WERI-Rb-1 (cell line): ENCODE measurements around the gene PAPOLA.
"Not testable (repeated sequence)": the region's sequence is repeated elsewhere in the genome, so short reads cannot be mapped to it uniquely, and the experiment has no call there.

Source experiments
- DNase-seq: peaks from one replicate; pipeline ENCODE4 v3.0.0-alpha.2; 2020
- H3K27ac ChIP-seq: fragments of 250-450 bp; sonication (Bioruptor Pico); 2 replicates; pipeline ENCODE4 v1.5.1; 2020; ENCODE audit warnings: mild to moderate bottlenecking, moderate library complexity
- H3K27me3 ChIP-seq: fragments of 250-450 bp; sonication (Bioruptor Pico); 2 replicates; pipeline ENCODE4 v1.5.1; 2021; ENCODE audit warnings: mild to moderate bottlenecking, low read depth, moderate library complexity; ENCODE audit not compliant: insufficient read depth, severe bottlenecking
- H3K36me3 ChIP-seq: fragments of 250-450 bp; sonication (Bioruptor Pico); 2 replicates; pipeline ENCODE4 v1.5.1; 2020; ENCODE audit warnings: mild to moderate bottlenecking, moderate library complexity
- H3K4me3 ChIP-seq: 2 replicates; pipeline ENCODE4 v1.5.1; 2011; ENCODE audit warnings: low read depth, mild to moderate bottlenecking, control low read depth, low read length
- H3K9me3 ChIP-seq: fragments of 250-450 bp; sonication (Bioruptor Pico); 2 replicates; pipeline ENCODE4 v1.5.1; 2021; ENCODE audit warnings: mild to moderate bottlenecking, moderate library complexity; ENCODE audit not compliant: severe bottlenecking
- TF ChIP-seq, protein P1 (sequence below): IDR thresholded peaks from 2 replicates; pipeline ENCODE4 v1.5.1; 2011; ENCODE audit warnings: low read depth, mild to moderate bottlenecking, control low read depth, inconsistent platforms, low read length

Gene PAPOLA

DNA sequence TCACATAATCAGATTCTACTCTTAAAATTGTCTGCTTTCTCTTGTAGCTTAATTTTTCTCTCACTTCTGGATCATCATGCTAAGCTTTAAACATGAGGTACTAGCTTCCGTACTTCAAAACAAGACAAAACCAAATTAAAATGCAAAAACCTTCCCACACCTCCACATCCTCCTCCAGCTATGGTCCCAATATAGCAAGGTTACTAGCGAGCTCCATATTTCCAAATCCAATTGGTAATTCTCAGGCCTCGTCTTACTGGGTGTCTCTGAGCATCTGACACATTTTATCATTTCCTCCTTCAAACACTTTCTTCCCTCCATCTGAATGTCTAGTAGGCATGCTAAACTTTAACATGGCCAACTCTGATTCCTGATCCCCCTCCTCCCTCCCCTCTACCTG, 7.9 kb upstream of the PAPOLA start:
- Histone ChIP-seq H3K27me3 (no peaks in the 10 kb centered on the region), H3K4me3 (no peak overlapping the region), H3K27ac (no peak overlapping the region), H3K9me3 (no peaks in the 10 kb centered on the region), H3K36me3 (no peaks in the 10 kb centered on the region)
- DNase-seq = no peak
- TF ChIP-seq, protein P1, sequence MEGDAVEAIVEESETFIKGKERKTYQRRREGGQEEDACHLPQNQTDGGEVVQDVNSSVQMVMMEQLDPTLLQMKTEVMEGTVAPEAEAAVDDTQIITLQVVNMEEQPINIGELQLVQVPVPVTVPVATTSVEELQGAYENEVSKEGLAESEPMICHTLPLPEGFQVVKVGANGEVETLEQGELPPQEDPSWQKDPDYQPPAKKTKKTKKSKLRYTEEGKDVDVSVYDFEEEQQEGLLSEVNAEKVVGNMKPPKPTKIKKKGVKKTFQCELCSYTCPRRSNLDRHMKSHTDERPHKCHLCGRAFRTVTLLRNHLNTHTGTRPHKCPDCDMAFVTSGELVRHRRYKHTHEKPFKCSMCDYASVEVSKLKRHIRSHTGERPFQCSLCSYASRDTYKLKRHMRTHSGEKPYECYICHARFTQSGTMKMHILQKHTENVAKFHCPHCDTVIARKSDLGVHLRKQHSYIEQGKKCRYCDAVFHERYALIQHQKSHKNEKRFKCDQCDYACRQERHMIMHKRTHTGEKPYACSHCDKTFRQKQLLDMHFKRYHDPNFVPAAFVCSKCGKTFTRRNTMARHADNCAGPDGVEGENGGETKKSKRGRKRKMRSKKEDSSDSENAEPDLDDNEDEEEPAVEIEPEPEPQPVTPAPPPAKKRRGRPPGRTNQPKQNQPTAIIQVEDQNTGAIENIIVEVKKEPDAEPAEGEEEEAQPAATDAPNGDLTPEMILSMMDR = no peak

DNA sequence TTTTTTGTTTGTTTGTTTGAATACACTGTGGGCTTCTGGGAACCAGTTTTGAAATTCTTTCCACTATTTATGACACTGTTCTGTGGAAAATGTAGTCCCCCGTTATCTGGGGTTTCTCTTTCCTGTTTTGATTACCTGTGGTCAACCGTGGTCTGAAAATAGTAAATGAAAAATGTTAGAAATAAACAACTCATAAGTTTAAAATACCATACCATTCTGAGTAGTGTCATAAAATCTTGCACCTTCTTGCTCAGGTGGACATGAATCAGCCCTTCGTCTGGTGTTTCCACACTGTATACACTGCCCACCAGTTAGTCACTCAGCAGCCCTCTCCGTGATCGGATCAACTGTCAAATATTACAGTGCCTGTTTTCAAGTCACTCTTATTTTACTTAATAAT, 5.1 kb upstream of the PAPOLA start:
- no peaks in the 10 kb centered on the region for H3K9me3 ChIP-seq
- DNase-seq = no peak
- H3K27ac ChIP-seq = no peak overlapping the region
- H3K27me3 ChIP-seq = no peaks in the 10 kb centered on the region
- no peak overlapping the region for H3K4me3 ChIP-seq
- TF ChIP-seq, protein P1 = no peak
- no peaks in the 10 kb centered on the region for H3K36me3 ChIP-seq

DNA sequence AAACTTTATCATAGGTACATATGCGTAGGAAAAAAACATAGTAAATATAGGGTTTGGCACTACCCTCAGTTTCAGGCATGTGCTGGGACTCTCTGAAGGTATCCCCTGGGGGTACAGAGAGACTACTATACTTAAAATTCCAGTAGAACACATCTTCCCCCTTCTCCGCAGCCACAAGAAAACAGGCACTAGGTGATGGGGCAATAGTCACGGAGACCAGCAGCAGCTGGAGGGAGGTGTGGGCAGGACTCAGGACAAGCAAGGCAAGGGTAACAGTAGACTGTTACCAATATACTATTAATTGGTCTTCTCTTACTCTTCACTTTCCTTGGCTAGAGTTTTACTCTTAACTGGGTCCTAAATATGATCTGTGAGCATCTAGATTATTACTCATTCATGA, 4.6 kb upstream of the PAPOLA start:
- TF ChIP-seq, protein P1 = no peak
- no peak overlapping the region for H3K27ac ChIP-seq
- H3K36me3 ChIP-seq = peaks cover 4% of the 10 kb centered on the region
- no peaks in the 10 kb centered on the region for H3K9me3 ChIP-seq
- H3K4me3 ChIP-seq = no peak overlapping the region
- H3K27me3 ChIP-seq = no peaks in the 10 kb centered on the region
- DNase-seq = no peak

DNA sequence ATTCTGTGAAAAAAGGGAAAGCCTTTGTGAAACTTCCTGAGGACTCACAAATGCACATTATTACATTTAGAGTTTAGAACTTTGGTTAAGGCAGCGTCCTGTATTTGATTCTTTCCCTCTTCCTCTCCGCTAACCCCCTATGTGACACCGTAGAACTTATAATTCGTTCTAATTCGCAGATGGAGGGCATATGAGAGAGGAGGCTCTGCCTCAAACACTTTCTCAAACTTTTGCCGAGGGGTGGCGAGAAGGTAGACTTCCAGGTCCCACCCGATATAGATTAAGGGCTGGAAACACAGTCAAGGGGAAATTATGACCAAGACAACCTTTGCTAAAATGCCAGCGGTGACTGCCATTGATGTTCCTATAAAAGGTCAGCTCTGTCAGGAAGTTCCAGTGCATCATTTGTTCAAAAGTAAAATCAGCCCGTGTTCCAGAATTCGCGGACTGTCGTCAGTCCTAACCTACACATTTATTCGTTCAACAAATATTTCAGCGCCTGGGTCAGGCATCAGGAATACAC, 904 bp upstream of the PAPOLA start:
- Histone ChIP-seq H3K27me3 (no peaks in the 10 kb centered on the region), H3K27ac (peak overlapping the region; percentile 97), H3K9me3 (no peaks in the 10 kb centered on the region), H3K36me3 (peaks cover 28% of the 10 kb centered on the region), H3K4me3 (peak overlapping the region; percentile 78)
- TF ChIP-seq, protein P1 = no peak
- no peak for DNase-seq

DNA sequence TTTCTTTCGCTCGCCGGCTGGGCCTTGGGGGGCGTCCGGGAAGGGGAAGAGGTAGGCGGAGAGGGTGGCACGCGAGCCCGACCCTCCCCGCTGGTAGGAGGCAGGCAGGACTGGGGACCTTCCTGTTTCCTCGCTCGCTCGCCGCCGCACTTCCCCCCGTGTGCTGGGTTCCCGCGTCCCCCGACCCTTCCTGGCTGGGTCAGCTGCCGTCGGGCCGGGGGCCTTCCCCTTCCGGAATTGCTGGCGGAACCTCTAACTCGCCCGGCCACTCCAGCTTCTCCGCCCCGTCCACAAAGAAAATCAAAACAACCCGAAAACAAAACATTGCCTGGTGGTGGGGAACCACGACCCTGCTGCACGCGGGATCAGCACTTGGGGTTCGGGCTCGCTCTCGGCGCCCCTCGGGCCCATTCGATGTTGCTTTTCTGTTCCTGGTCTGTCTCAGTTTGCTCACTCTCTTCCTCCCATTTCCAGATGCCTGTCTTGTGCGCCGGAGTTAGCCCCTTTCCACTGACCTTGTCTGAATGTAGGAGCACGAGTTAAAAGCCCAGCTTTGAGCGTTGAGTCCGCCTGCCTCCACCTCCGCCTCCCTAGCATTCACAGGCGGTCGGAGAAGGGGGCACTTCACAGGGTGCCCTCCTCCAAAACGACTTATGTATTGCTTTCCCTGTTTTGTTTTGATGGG, 581 bp downstream of the PAPOLA start:
- Histone ChIP-seq H3K9me3 (no peaks in the 10 kb centered on the region), H3K36me3 (peaks cover 28% of the 10 kb centered on the region), H3K27ac (peak overlapping the region; percentile 97), H3K4me3 (peak overlapping the region; percentile 78), H3K27me3 (no peaks in the 10 kb centered on the region)
- DNase-seq = peak; percentile 39
- TF ChIP-seq, protein P1 = no peak

DNA sequence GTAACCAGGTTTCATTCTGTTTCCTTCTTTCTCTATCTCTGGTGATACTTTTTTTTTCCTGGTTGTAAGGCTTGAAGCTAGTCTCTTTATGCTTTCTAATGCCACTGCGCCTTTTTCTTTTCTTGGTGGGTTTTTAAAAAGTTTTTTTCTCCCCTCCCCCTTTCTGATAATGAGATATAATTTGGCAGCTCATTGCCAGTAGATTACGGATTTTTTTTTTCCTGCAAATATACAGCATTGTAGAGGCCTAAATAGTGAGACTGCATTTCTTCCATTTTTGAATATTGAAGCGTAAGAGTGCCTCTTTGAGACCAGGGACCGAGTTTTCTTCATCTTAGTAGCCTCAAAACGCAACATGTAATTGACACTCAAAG, 1.1 kb downstream of the PAPOLA start:
- peak overlapping the region; percentile 78 for H3K4me3 ChIP-seq
- no peak for DNase-seq
- peaks cover 28% of the 10 kb centered on the region for H3K36me3 ChIP-seq
- TF ChIP-seq, protein P1 = no peak
- no peaks in the 10 kb centered on the region for H3K9me3 ChIP-seq
- no peaks in the 10 kb centered on the region for H3K27me3 ChIP-seq
- H3K27ac ChIP-seq = peak overlapping the region; percentile 97

DNA sequence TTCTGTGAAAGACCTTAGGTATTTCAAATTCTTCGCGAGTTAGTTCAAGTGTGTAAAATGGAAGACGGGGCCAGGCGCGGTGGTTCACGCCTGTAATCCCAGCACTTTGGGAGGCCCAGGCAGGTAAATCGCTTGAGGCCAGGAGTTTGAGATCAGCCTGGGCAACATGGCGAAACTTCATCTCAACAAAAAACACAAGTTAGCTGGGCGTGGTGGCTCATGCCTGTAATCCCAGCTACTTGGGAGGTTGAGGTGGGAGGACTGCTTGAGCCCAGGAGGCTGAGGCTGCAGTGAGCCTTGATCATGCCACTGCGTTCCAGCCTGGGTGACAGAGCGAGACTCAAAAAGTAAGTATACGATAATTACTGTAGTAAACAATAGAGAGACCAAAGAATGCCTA, 2.2 kb downstream of the PAPOLA start:
- not testable (repeated sequence) for H3K27ac ChIP-seq, H3K27me3 ChIP-seq, H3K4me3 ChIP-seq, H3K9me3 ChIP-seq, DNase-seq
- peaks cover 28% of the 10 kb centered on the region for H3K36me3 ChIP-seq
